HL-60/S4 treated with retinoic acid at 250 ng/mL for 4 days and 3 days (cell line): ENCODE data around the gene ETV6.

Experiments used
- in situ Hi-C: fragments of 300-500 bp; cut with MboI; formaldehyde crosslinking; loops from 2 replicates; pipeline ENCODE4 v1.7.0; 2022; ENCODE audit warnings: low sequenced_read_pairs

The ETV6 gene

GRCh38 chr12:11755302-11755930 lies 105.9 kb downstream of the ETV6 start:
- in situ Hi-C loops = no loop called here

DNA sequence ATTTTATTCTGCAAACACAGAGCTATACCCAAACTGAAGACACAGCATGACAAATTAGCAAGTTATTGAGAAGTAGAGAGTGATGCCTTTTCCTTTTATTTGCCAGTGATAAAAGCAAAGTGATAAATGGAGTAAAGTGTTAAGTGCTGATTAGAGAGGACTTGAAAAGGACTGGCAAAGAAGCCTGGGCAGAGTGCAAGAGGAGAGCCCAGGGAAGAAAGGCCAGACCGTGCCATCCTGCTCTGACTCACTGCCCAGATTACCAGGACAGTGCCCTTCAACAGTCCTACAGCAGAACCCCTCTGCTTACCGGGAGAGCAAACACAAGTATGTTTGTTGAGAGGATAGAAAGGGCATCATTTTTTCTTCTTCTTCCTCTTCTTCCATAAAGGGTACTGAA lies 106.5 kb downstream of the ETV6 start:
- in situ Hi-C loops = no loop called here

- in situ Hi-C loops = no loop called here
Measured at GRCh38 chr12:11756523-11756922, 107.0 kb downstream of the ETV6 start.

GRCh38 chr12:11757095-11757494 lies 107.6 kb downstream of the ETV6 start:
- in situ Hi-C loops = no loop called here

- in situ Hi-C loops = no loop called here
Measured at GRCh38 chr12:11757531-11757930, 108.1 kb downstream of the ETV6 start.

DNA sequence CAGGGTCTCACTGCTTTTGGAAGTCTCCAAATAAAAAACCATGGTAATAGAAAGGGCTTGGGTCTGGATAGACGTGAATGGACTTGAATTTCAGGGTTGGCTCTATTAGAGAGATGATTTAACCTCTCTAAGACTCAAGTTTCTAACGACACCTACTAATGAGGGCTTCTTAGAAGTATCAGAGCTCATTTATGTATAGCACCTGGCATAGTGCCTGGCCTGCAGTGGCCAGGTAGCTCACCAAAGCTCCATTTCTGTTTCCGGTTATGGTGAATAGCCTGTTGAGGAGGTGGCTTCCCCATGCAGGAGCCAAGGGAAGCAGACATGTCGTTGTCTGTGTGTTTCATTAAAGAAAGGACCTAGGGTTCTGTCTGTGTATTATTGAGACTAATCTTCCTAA lies 108.6 kb downstream of the ETV6 start:
- in situ Hi-C loops = no loop called here

GRCh38 chr12:11758510-11759493 lies 109.3 kb downstream of the ETV6 start:
- in situ Hi-C loops = no loop called here

GRCh38 chr12:11759494-11759878 lies 110.0 kb downstream of the ETV6 start:
- in situ Hi-C loops = no loop called here

GRCh38 chr12:11759899-11760298 lies 110.4 kb downstream of the ETV6 start:
- in situ Hi-C loops = no loop called here

GRCh38 chr12:11761869-11762567 lies 112.5 kb downstream of the ETV6 start:
- in situ Hi-C loops = no loop called here

DNA sequence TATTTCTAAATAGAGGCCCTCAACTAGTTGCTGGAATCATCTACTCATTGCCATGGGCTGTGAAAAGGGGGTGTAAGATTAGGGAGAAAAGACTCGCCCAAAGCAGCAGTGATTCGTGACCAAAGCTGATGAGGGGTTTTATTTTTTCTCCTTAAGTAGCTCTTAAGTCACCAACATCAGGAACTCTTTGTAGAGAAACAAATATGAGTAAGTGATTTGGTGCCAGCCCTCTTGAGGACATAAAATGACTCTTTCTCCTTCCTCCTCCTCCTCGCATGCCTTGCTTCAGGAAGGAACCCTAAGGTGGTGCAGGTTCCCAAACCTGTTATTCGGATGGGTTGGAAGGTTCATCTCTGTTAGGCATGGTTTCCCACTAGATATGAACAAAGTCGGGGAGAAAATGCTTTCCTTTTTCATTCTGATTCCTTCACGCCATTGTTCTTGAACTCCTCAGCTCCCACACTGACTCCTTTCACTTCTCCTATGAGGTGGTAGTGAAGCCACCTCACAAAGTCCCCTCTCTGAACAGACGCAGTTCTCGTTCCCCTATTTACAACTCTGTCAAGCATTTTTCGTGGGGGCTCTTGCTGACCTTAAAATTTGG lies 113.4 kb downstream of the ETV6 start:
- in situ Hi-C loops = no loop called here

DNA sequence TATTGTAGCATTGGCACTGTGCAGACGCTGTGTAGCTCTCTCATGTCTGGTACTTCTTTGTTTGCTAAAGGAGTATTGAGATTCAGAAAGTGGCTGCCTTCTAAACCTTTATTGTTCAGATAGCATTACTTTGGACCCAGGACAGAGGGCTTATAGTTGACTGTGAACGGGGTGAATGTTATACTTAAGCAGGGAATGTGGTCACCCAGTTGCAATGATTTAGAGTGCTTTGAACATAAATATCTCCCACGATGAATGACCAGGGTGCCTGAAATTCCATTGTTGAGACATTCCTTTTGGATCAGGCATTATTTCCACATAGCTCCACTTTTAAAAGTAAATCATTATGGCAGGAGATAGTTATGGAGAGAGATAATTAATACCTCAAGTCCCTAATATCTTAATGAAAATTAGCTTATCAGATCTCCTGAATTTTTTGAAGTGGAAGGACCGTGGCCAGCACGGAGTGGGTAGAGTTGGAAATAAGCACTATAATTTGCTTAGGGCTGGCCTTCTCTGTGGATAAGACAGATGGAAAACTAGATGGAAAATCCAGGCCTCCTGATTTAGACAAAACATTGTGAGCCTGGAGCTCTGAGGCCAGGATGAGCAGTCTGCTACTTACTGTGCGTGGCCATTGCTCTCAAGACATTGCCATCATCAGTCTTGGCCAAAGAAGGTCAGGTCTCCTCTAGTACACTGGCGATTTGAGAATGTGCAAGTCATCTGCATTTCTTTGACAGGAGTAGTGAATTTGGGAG lies 114.5 kb downstream of the ETV6 start:
- in situ Hi-C loops = no loop called here

- in situ Hi-C loops = no loop called here
Measured at GRCh38 chr12:11764837-11765236, 115.4 kb downstream of the ETV6 start.

GRCh38 chr12:11765421-11765816 lies 115.9 kb downstream of the ETV6 start:
- in situ Hi-C loops = no loop called here

DNA sequence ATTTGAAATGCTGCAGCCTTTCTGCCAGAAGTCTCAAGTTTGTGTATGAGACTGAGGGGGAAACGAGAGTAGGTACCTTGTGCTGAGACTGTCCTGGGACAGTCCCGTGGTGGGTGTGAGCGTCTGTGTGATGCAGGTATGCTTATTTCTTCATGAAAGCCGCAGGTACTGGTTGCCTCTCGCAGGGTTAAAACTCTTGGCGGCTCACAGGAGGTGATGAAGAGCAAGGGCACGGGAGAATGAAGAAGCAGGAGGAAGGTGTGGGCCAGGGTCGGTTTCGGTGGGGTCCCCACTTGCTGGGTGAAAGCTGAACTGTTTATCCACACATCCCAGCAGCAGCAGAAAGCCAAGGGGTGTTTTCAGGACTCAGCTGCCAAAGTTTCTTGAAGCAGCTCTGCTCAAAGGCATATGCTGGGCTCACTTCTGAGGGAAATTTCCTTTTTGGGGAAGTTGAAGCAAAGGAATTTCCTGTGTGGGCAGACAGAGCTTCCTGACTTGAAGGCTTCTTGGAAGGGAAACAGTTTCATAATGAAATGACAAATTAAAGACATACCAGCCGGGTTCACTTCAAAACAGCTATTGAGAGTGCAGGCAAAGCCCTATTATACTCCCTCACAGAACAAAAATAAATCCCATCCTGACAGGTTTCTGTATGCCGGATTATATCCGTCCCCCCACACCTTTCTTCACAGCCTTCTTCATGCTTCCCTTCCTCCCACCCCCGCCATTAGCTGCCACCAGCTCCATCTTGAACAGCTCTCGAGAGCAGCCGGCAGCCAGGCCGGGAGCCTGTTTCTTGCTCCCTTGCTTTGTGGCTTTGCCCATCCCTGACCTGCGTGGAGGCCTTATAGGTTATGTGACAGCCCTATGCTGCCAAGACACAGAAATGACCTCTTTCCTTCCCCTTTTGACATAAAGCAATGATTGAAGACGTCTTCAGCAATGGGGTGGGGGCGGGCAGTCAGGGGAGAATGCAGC lies 116.6 kb downstream of the ETV6 start:
- in situ Hi-C loops = no loop called here

- in situ Hi-C loops = no loop called here
Measured at GRCh38 chr12:11767029-11767724, 117.7 kb downstream of the ETV6 start.

- in situ Hi-C loops = no loop called here
Measured at GRCh38 chr12:11767798-11768197, 118.3 kb downstream of the ETV6 start.

- in situ Hi-C loops = no loop called here
Measured at GRCh38 chr12:11768233-11768965, 118.9 kb downstream of the ETV6 start.
